ENCODE data around the gene OSCAR. TPM values are rescaled to one million over a fixed set of nuclear protein-coding genes. Genes with fewer than 3 reads are reported as not detected.

The OSCAR gene, protein sequence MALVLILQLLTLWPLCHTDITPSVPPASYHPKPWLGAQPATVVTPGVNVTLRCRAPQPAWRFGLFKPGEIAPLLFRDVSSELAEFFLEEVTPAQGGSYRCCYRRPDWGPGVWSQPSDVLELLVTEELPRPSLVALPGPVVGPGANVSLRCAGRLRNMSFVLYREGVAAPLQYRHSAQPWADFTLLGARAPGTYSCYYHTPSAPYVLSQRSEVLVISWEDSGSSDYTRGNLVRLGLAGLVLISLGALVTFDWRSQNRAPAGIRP
- total RNA-seq (2014; rRNA removed; shearing (Covaris generic)): not detected in 2 replicates

DNA sequence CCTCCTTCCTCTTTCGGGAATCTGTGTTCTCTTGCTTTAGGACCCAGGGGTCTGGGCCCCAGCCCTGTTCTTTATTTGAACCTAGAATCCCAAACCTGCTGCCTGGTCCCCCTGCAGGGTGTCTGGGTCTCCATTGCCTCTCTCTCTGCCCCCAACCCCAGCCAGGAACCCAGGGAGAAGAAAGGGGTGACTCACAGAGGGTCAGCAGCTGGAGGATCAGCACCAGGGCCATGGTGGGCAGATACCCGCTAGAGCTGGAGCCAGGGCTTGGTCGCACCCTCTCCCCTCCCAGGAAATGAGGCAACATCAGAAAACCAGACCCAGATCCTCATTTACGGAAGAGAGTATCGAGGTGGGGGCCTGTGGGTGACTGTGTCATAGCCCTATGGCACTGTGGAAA is at the start of gene OSCAR:
TSS of gene OSCAR (minus strand) at position 243 of the 400 bp plus-strand sequence. CDS start at position 232, 11 bp downstream.
- peak; percentile 31 for DNase-seq (ENCODE audit: low read depth)

DNA sequence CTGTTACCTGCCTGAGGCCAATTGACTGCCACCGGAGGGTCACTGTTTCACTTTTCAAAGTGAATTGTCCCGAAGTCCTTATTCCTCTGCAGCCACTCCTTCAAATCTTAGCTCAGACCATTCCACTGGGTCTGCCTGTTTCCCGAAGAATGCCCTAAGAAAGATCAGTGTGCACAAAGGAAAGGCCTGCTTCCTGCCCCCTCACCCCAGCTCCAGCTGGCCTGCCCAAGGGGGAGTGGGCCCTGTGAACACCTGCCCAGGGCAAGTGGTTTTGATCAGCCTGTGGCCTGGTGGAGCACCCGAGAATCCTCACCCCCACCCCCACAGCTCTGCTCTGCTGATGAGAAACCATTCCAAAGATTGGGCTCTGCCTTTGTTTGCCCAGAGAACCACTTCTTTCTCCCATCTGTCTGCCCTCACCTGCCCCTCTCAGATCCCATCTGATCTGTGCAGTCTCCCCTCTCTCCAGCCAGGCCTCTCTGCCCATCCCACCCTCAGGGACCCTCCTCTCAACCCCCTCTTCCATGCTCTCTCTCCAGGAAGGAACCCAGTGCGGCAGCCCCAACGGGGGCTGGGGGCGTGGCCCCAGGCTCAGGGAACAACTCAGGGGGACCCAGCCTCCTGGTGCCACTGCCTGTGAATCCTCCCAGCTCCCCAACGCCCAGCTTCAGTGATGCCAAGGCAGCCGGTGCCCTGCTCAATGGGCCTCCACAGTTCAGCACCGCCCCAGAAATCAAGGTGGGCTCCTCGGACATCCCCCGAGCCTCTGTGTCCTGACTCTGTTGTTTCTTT is 48.6 kb upstream of the OSCAR start:
- DNase-seq (ENCODE audit: low read depth): no peak

DNA sequence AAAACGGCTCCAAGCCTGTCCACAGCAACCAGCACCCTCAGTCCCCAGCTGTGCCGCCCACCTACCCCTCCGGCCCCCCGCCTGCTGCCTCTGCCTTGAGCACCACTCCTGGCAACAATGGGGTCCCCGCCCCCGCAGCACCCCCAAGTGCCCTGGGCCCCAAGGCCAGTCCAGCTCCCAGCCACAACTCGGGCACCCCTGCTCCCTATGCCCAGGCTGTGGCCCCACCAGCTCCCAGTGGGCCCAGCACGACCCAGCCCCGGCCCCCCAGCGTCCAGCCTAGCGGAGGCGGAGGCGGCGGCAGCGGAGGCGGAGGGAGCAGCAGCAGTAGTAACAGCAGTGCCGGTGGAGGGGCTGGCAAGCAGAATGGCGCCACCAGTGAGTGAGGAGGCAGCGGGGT is 47.6 kb upstream of the OSCAR start:
- no peak for DNase-seq (ENCODE audit: low read depth)

DNA sequence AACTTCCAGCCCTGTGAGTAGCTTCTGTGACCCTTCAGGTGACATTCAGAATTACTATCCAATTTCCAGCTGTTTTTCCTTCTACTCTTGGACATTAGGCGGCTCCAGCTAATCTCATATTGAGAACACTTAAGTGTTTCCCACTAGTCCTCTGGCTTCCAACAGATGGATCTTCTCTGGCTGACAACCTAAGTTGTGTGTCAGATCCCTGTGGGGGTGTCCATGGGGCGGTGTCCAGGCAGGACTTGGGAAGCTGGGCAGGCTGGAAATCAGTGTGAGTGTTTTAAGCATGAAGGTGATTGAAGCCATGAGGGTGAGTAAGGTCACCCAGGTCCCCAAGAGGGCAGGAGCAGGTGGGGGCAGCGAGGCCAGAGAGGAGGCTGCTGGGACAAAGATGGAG is 47.1 kb upstream of the OSCAR start:
- no peak for DNase-seq (ENCODE audit: low read depth)

DNA sequence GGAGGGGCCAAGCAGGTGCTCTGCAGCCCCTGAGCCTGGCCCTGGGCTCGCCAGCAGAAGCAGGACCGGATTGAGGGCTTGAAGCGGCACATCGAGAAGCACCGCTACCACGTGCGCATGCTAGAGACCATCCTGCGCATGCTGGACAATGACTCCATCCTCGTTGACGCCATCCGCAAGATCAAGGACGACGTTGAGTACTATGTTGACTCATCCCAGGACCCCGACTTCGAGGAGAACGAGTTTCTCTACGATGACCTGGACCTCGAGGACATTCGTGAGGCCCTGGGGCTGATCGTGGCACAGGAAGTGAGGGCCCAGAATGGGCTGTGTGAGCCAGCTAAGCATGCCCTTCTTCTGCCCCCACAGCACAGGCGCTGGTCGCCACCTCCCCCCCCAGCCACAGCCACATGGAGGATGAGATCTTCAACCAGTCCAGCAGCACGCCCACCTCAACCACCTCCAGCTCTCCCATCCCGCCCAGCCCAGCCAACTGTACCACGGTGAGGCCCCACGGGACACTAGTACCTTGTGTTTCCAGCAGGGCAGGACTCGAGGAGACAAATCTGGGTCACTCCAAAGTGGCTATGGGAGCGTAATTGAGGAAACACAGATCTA is 45.0 kb upstream of the OSCAR start:
- DNase-seq (ENCODE audit: low read depth): no peak

DNA sequence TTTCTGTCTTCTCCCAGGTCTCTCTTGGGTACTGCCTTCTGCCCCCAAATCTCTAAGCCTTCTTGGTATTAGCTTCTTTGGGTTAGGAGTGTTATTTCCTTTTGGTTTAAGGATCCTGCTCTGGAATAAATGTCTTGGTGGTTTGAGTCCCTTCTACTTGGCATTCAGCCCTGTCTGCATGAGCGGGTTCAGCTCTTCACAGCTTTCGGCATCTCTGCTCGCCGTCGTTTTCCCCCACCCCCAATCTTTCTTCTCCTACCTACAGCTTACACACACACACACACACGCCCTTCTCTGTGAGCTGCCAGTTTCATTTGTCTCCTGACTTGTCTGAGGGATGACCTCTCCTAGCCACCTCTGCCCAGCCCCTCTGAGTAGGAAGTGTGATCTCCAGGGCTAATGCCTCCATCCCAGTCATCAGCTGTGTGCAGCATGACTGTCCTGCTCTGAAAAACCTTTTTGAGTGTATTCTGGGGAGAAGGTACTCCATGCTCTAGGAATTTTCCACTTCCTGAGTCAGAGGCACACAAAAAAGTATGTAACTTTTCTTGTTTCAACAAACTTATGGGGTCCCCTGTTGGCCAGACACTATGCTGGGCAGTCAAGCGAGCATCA is 41.7 kb upstream of the OSCAR start:
- DNase-seq (ENCODE audit: low read depth): no peak

DNA sequence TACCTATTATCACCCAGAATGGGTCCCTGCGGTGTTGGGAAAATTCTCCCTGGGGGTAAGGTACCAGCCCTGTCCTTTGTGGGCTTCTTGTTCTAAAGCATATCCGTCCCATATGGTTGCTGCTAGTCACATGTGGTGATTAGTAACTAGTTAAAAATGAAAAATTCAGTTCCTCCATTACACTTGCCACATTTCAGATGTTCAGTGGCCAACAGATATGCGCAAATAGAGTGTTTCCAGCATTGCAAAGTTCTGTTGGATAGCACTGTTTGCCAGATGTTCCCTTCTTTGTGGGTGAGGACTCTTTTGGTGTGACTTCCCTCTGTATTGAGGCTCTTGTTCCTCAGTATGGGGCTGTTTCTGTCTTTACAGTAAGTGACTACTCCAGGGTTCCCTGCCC is 40.8 kb upstream of the OSCAR start:
- DNase-seq (ENCODE audit: low read depth): no peak

DNA sequence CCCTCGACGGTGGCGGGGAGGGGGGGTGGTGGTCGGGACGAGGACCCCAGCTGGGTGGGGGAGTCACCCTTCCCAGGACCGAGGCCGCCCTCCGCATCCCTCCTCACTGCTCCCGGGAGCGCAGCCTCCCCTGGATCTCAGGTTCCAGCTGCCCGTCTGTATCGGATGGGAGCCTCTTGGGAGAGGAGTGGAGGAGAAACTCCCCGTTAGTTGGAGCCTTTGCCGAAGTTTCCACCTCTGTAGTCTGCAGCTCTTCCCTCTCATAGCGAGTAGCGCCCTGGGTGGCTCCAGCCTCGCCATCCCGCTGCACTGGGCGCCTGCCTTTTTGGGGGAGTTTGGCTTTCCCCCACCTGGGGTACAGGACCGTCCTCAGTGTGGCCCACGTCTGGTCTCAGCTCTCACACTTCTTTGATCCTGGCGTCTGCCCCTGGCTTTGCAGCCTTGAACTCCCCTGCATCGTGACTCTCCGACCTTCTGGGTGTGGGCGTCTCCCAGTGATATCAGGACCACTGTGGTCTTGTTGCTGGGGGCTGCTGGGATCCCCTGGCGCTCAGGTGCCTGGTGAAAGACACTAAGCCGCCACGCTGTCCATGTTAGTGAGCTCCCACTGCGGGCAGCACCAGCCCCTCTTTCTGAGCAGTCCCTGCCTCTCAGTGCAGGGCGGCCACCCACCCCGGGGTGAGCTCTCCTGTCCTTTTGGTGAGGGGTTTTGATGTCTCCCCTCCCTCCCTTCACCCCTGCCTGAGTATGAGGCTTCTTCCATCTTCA is 38.1 kb upstream of the OSCAR start:
- no peak for DNase-seq (ENCODE audit: low read depth)

DNA sequence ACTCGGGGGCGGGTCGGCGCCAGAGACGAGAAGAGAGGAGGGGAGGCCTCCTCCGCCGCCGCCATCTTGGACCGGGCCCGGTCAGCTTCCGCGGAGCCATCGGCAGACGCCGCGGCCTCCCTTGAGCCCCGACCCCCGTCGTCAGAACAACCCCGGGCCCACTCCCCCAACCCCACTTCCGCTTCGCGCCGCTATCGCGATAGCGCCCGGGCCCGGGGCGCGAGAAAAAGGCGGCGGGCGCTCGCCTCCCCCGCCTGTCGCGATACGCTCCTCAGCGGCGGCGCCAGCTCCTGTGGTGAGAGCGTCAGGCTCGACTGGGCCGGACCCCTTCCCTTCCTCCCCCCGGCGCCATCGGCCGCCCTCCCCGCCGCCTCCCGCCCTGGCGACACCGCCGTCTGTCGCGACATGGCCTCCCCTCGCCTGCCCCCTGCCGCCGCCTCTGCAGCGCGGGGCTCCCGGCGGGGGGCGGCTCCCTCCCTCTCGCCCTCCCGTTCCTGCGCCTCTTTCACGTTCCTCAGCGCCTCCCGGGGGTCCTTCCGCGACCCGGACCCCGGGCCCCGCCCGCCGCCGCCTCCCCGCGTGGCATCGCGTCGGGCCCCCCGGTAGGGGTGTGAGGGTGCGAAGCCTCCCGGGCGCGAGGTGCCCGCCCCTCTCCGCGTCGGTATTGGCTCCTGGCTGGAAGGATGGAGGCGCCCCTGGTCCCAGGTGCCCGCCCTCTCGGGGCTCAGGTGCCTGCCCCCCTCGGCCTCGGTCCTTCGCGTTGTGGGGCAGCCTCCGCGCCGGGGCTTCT is 37.3 kb upstream of the OSCAR start, which contains the start of gene CNOT3:
TSS of gene CNOT3 (plus strand) at position 64 of the 790 bp plus-strand sequence. CDS start 5,217 bp downstream, outside the sequence.
- no peak for DNase-seq (ENCODE audit: low read depth)

DNA sequence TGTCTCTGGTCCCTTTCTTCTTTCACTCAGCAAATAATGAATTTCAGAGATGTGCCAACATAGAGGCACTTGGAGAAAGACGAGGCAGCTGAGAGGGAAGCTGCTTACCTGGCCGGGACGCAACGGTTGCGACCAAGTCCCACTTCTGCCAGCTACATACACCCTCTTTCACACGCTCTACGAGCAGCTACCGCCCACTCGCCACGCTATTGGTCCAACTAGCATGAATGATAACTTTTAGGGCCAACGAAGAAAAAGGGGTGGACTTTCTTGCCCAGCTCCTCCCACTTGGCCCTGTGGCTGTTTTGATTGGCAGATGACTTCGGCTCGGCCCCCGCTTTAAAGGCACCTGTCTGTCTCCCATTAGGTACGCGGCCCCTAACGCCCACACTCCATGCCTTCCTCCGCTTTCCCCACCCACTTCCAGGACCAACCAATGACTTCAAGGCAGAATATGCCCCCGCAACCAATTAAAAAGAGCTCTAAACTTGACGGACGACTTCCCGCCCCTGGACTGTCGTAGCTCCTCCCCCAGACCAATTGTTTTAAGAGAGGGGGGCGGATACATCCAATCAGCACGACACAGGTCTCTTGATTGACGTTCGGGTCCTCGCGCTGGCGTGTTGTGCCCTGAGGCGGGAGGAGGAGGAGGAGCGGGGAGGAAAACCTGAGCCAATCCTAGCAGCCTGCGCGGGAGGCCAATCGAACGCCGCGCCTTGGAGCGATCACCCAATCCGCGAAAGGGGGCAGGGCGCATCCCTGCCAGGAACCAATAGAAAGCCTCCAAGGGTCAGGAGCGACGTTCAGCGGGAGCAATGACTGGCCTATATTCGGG is 36.5 kb upstream of the OSCAR start:
- DNase-seq (ENCODE audit: low read depth): peak; percentile 100

DNA sequence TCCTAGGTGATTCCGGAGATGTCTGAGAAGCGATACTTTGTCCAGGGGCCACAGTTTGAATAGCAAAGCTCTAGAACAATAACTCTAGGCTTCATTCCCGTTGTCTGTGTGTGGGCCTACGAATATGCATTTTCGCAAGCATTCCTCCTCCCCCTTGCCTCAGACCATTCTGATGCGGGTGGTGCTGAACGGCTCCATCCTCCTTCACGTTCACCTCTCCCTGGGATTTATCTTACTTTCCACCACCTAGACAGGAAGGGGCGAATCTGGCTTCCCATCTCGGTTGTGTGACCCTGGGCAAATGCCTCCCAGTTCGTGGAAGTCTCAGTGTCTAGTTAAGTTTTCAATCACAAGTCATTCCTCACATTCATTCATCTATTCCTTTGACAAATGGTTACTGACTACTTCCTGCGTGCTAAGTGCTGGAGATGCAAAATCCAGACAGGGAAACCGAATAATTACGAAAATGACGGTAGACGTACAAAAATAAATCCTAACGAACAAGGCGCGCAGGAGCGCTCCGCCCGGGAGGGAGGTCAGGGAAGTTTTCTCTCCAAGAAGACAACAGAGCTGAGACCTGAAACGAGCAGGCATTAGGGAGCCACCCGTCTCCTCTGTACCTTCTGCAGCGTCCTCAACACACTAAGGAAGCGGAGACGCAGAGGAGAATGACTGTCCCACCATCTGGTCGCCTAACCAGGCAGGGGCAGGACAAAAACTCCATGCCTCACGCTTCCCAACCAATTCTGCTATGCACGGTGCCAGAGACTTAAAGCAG is 35.7 kb upstream of the OSCAR start:
- DNase-seq (ENCODE audit: low read depth): no peak

DNA sequence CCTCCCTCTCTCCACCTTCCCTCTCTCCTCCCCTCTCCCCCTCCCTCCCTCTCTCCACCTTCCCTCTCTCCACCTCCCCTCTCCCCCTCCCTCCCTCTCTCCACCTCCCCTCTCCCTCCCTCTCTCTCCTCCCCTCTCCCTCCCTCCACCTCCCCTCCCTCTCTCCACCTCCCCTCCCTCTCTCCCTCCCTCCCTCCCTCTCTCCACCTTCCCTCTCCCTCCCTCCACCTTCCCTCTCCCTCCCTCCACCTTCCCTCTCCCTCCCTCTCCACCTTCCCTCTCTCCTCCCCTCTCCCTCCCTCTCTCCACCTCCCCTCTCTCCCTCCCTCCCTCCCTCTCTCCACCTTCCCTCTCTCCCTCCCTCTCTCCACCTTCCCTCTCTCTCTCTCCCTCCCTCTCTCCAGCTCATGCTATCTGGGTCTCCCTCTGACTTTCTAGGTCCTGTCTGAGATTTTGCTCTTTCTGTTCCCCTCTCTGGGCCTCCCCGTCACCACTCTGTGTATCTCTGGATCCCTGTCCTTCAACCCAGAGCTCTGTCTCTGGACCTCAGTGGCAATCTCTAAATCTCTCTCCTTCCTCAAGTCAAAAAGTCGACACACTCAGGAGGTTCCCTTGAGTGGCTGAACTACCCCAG is 33.5 kb upstream of the OSCAR start:
- DNase-seq (ENCODE audit: low read depth): no peak

DNA sequence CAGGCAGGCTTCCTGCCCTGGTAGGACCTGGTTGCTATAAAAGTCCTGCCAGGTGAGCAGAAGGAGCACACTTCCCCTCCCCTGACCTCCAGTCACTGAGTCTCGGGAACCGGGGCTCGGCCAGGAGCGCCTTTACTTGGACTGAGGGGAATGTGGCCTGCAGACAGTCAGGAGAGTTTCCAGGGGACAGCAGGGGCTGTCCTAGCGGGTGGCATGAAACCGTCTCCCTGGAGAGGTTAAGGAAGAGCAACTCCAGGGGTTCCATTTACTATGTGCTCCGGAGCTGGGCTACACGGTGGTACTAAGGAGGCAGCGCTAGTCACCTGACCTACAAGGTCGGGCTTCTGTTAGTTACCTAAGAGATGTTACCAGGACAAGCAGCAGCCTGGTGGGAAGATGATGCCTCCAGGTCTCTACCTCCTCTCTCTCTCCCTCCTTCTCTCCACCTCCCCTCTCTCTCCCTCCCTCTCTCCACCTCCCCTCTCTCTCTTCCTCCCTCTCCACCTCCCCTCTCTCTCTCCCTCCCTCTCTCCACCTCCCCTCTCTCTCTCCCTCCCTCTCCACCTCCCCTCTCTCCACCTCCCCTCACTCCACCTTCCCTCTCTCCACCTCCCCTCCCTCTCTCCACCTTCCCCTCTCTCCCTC is 32.8 kb upstream of the OSCAR start:
- peak; percentile 31 for DNase-seq (ENCODE audit: low read depth)

DNA sequence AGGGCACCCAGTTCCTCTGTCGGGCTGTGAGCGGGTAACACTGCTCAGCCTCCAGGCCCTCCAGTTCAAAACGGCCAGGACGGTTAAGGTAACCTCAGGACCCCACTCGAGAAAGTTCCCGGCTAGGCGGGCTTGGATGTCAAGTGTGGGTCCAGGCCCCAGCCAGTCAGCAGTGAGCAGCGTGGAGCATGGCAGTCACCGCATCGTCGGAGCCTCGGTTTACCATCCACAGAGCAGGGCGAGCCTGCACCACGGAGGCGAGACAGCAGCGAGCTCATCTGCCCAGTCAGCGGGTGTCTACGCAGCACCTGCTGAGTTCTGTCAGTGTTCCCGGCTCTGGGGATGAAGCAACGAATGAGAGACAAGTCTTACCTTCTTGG is 29.0 kb upstream of the OSCAR start:
- no peak for DNase-seq (ENCODE audit: low read depth)

DNA sequence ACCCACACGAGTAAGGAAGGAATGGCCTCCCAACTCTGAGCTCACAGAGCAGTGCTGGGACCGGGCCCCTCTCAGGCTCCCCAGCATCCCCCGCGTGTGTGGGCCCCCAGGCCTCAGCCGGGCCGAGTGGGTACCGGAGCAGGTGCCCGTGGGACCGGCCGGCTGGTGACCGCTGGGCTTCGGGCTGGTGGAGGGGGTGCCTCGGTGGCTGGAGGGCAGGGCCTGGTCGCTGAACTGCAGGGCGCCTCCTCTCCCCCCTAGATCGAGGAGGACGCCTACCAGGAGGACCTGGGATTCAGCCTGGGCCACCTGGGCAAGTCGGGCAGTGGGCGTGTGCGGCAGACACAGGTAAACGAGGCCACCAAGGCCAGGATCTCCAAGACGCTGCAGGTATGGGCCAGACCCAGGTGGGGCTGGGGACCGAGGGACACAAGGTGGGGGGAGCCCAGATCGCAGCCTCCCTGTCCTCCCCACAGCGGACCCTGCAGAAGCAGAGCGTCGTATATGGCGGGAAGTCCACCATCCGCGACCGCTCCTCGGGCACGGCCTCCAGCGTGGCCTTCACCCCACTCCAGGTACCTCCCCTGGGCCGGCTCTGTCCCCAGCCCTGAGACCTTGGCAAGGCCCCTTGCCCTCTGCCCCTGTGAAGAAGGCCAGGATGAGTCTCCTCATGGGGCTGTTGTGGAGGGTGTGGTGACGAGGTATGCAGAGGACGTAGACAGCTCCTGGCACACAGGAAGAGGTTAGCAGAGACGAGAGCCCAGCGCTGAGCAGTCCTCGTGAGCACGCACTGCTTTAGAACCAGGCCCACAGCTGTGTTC is 28.4 kb upstream of the OSCAR start:
- DNase-seq (ENCODE audit: low read depth): no peak

DNA sequence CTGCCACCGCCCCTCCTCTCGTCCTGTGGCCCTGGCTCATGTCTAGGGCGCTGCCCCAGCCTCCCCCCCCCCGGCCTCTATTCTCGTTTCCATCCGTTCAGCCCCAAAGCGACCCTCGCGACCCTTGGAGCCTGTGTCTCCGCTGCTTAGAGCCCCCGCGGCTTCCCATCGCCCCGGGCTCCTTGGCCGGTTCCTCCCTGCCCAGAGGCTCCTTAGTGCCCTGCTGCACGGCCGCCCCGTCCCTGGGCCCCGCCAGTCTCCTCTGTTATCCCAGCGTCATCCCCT is 27.8 kb upstream of the OSCAR start:
- no peak for DNase-seq (ENCODE audit: low read depth)

DNA sequence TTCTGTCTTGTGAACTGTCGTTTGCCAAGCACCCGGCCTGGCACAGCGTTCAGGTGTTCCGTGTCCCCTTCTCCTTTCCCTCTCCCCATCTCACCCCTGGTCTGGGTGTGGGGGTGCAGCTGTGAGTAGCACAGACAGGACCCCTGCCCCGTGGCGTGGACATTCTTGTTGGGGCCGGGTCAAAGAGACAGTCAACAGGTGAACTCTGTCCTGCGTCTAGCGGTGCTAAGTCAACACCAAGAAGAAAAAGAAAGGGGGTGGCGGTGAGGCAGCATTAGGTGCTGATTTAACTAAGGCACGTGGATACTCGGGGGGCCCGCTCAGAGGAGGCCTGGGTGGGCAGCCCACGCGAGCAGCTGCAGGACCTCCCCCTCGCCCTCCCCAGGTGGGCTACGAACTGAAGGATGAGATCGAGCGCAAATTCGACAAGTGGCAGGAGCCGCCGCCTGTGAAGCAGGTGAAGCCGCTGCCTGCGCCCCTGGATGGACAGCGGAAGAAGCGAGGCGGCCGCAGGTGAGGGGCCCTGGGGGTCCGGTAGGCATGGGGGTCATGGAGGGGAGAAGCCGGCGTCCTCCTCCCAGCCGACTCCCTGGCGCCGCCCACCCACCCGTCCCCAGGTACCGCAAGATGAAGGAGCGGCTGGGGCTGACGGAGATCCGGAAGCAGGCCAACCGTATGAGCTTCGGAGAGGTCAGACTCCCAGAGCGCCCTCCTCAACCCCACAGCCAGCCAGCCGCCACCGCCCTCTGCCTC is 27.3 kb upstream of the OSCAR start:
- no peak for DNase-seq (ENCODE audit: low read depth)
